K562 (cell line): ENCODE measurements around the gene ALPK1. TPM values are rescaled to one million over a fixed set of nuclear protein-coding genes. Genes with fewer than 3 reads are reported as not detected.

Experiments
- ATAC-seq: fragments of 200-7000 bp; cut with Tn5 transposase; 3 replicates; pipeline ENCODE4 v1.9.1; 2020; ENCODE audit warnings: moderate library complexity
- BruUV-seq: library from RNA; stranded (reverse); fragments of 400-500 nt; replicated peaks from 2 replicates; lab custom pipeline; 2021; lab: Mats Ljungman, UMichigan
- CTCF ChIA-PET: fragments of 300-600 bp; formaldehyde crosslinking; extraction: SDS; loops from one replicate; lab custom pipeline; 2021; ENCODE audit warnings: low intra/inter-chr PET ratio; lab: Yijun Ruan, JAX
- POLR2A ChIA-PET: fragments of 300-600, 350-650 bp; sonication (Branson Sonifier 250); formaldehyde crosslinking; extraction: SDS; loops from one replicate; lab custom pipeline; 2021; ENCODE audit warnings: antibody characterized with exemption, inconsistent platforms; lab: Yijun Ruan, JAX
- DNase-seq, 4 experiments: peaks; one replicate each; pipeline versions ENCODE4 v3.0.0 to v3.0.0-alpha.2; 2011 to 2018; ENCODE audit warnings: low spot score in 3 of 4, mixed read lengths in 3 of 4; ENCODE audit errors: extremely low read depth in 1 of 4
- FAIRE-seq: peaks from 2 replicates; lab custom pipeline; 2011; peaks lifted over from hg19 to GRCh38; lab: Jason Lieb, UNC
- H2AFZ ChIP-seq: 2 replicates; pipeline ENCODE4 v1.6.0; 2011; ENCODE audit warnings: low read depth, low read length, control low read depth, inconsistent platforms
- H3K27ac ChIP-seq: fragments of 200-600 bp; 3 replicates; pipeline ENCODE4 v1.8.0; 2011; ENCODE audit warnings: low read depth, mild to moderate bottlenecking, control low read depth, inconsistent platforms, low read length, moderate library complexity, mixed read lengths; ENCODE audit errors: extremely low read depth
- H3K27me3 ChIP-seq, 2 experiments: fragments of 300-600 bp in 1 of 2; 2 replicates in 1 of 2; 3 replicates in 1 of 2; pipeline versions ENCODE4 v1.6.0 to v1.8.0; 2011; ENCODE audit warnings: inconsistent platforms in 2 of 2, low read length in 2 of 2, mild to moderate bottlenecking in 1 of 2, mixed read lengths in 1 of 2, moderate library complexity in 1 of 2; ENCODE audit not compliant: control insufficient read depth in 2 of 2, insufficient read depth in 2 of 2
- H3K36me3 ChIP-seq: fragments of 300-600 bp; 3 replicates; pipeline ENCODE4 v1.8.0; 2011; ENCODE audit warnings: mild to moderate bottlenecking, low read length, inconsistent platforms; ENCODE audit not compliant: control insufficient read depth, insufficient read depth
- H3K4me1 ChIP-seq, 2 experiments: fragments of 200-600 bp in 1 of 2; replicated peaks in 1 of 2; 2 replicates in 1 of 2; 3 replicates in 1 of 2; pipeline versions ENCODE4 v1.5.1 to v1.8.0; 2011; ENCODE audit warnings: inconsistent platforms in 2 of 2, low read length in 2 of 2, mild to moderate bottlenecking in 1 of 2, mixed read lengths in 1 of 2, moderate library complexity in 1 of 2; ENCODE audit not compliant: control insufficient read depth in 2 of 2, insufficient read depth in 2 of 2
- H3K4me2 ChIP-seq: 2 replicates; pipeline ENCODE4 v1.6.1; 2011; ENCODE audit warnings: low read length, control low read depth, inconsistent platforms, mixed read lengths; ENCODE audit not compliant: insufficient read depth
- H3K4me3 ChIP-seq: fragments of 200-600 bp; sonication (generic), shearing (Covaris generic); 2 replicates; pipeline ENCODE4 v1.5.1; 2016; ENCODE audit warnings: control low read depth, inconsistent platforms
- H3K79me2 ChIP-seq: fragments of 200-600 bp; 3 replicates; pipeline ENCODE4 v1.8.0; 2011; ENCODE audit warnings: low read length, inconsistent platforms; ENCODE audit not compliant: control insufficient read depth, insufficient read depth
- H3K9ac ChIP-seq, 2 experiments: 2 replicates each; pipeline versions ENCODE4 v1.6.0 to v1.6.1; 2011; ENCODE audit warnings: low read depth in 2 of 2, low read length in 2 of 2, control low read depth in 1 of 2, inconsistent platforms in 1 of 2, mild to moderate bottlenecking in 1 of 2, mixed read lengths in 1 of 2; ENCODE audit not compliant: insufficient read depth in 1 of 2
- H3K9me1 ChIP-seq: one replicate; pipeline ENCODE4 v1.6.0; 2011; ENCODE audit warnings: inconsistent platforms, mild to moderate bottlenecking, low read length, moderate library complexity; ENCODE audit not compliant: control insufficient read depth, insufficient read depth
- H3K9me3 ChIP-seq: replicated peaks from 2 replicates; pipeline ENCODE4 v1.5.1; 2011; ENCODE audit warnings: low read depth, low read length, inconsistent platforms; ENCODE audit not compliant: control insufficient read depth, insufficient read depth
- H4K20me1 ChIP-seq: replicated peaks from 2 replicates; pipeline ENCODE4 v1.6.1; 2011; ENCODE audit warnings: low read length, inconsistent platforms, mixed read lengths; ENCODE audit not compliant: control insufficient read depth, insufficient read depth
- CBFA2T3 ChIP-seq: fragments of 450-650 bp; IDR thresholded peaks from 2 replicates; pipeline ENCODE4 v1.6.1; 2017
- CHCHD3 ChIP-seq: fragments of 250-450 bp; sonication (Bioruptor Pico); IDR thresholded peaks from 2 replicates; pipeline ENCODE4 v2.1.2; 2022; ENCODE audit warnings: mild to moderate bottlenecking
- CXXC5 ChIP-seq: fragments of 250-450 bp; sonication (Bioruptor Pico); IDR thresholded peaks from 2 replicates; pipeline ENCODE4 v1.8.0; 2022; ENCODE audit warnings: inconsistent platforms, mild to moderate bottlenecking, moderate library complexity
- FOXM1 ChIP-seq, 2 experiments: fragments of 450-650 bp in 1 of 2; sonication (generic) in 1 of 2; formaldehyde crosslinking in 1 of 2; IDR thresholded peaks; 2 replicates each; pipeline versions ENCODE4 v1.6.1 to v1.9.0; 2017 to 2022; ENCODE audit warnings: low read depth in 2 of 2, mild to moderate bottlenecking in 2 of 2, missing genetic modification reagents in 1 of 2, moderate library complexity in 1 of 2
- MAFF ChIP-seq: IDR thresholded peaks from 2 replicates; pipeline ENCODE4 v1.6.1; 2012; ENCODE audit warnings: low read length, improper control_type of control experiment
- NRF1 ChIP-seq, 2 experiments: fragments of 450-650 bp; IDR thresholded peaks in 1 of 2; conservative IDR thresholded peaks in 1 of 2; 2 replicates each; pipeline ENCODE4 v1.6.1; 2014; ENCODE audit warnings: mild to moderate bottlenecking in 2 of 2
- SMARCC2 ChIP-seq: fragments of 450-650 bp; IDR thresholded peaks from 2 replicates; pipeline ENCODE4 v1.6.1; 2017; ENCODE audit warnings: antibody characterized with exemption, moderate library complexity, mild to moderate bottlenecking, low read depth
- SNIP1 ChIP-seq: fragments of 450-650 bp; IDR thresholded peaks from 2 replicates; pipeline ENCODE4 v1.7.1; 2017; ENCODE audit warnings: low read depth, mild to moderate bottlenecking
- TCF3 ChIP-seq: sonication (generic); formaldehyde crosslinking; IDR thresholded peaks from 2 replicates; pipeline ENCODE4 v1.4.0; 2020; ENCODE audit warnings: mild to moderate bottlenecking, missing genetic modification reagents
- TOE1 ChIP-seq, 2 experiments: fragments of 450-650 bp in 1 of 2; sonication (generic) in 1 of 2; formaldehyde crosslinking in 1 of 2; IDR thresholded peaks; 2 replicates each; pipeline versions ENCODE4 v1.7.1 to v1.8.0; 2016 to 2022; ENCODE audit warnings: borderline replicate concordance in 2 of 2, mild to moderate bottlenecking in 2 of 2, antibody characterized with exemption in 1 of 2, inconsistent platforms in 1 of 2, low read depth in 1 of 2, missing genetic modification reagents in 1 of 2, moderate library complexity in 1 of 2
- U2AF2 ChIP-seq: fragments of 200-400 bp; formaldehyde crosslinking; optimal IDR thresholded peaks from 2 replicates; pipeline ENCODE3; 2017; ENCODE audit warnings: low read depth, mild to moderate bottlenecking, low read length
- ZKSCAN8 ChIP-seq: fragments of 200-800 bp; sonication (Bioruptor generic); IDR thresholded peaks from 2 replicates; pipeline ENCODE4 v1.6.1; 2016; ENCODE audit warnings: missing genetic modification characterization, missing compliant biosample characterization
- ZNF41 ChIP-seq: fragments of 250-450 bp; sonication (Bioruptor Pico); conservative IDR thresholded peaks from 2 replicates; pipeline ENCODE4 v1.4.0; 2020; ENCODE audit warnings: mild to moderate bottlenecking
- ZNF436 ChIP-seq: fragments of 250-450, 450-650 bp; sonication (Bioruptor Pico); formaldehyde crosslinking; IDR thresholded peaks from 2 replicates; pipeline ENCODE4 v1.7.0; 2020; ENCODE audit warnings: mild to moderate bottlenecking
- ZNF583 ChIP-seq: fragments of 250-450 bp; sonication (Bioruptor Pico); IDR thresholded peaks from 2 replicates; pipeline ENCODE4 v1.4.0; 2020
- ZNF785 ChIP-seq: fragments of 250-450 bp; sonication (Bioruptor Pico); IDR thresholded peaks from 2 replicates; pipeline ENCODE4 v1.4.0; 2020; ENCODE audit warnings: mild to moderate bottlenecking
- WGBS: fragments of 100-300 bp; shearing (Covaris generic); methylation state at CpG from one replicate; pipeline ENCODE4 v1.1.6; 2016; ENCODE audit warnings: low coverage, mixed read lengths; ENCODE audit not compliant: insufficient coverage; ENCODE audit errors: missing lambda C conversion rate; 5-methylcytosine and 5-hydroxymethylcytosine counted together
- in situ Hi-C: fragments of 300-500 bp; cut with MboI; formaldehyde crosslinking; loops from 4 replicates; pipeline ENCODE4 v1.15.0; 2018; ENCODE audit warnings: inconsistent platforms, mixed read lengths
- intact Hi-C: fragments of 100-400 bp; cut with micrococcal nuclease; formaldehyde crosslinking; loops from 2 replicates; pipeline ENCODE4 v1.14.2; 2022
- polyA plus RNA-seq, 8 experiments: library from polyadenylated mRNA; depleted of rRNA in 4 of 8; stranded (reverse) in 5 of 8; unstranded in 3 of 8; fragments of >200 nt; fragmentation: Nextera tagmentation in 2 of 8; fragmentation: Illumina TruSeq in 1 of 8; extraction: Ambion mirVana in 2 of 8; extraction: Trizol in 1 of 8; gene quantifications; 2 replicates each; pipeline versions ENCODE4 v1.2.1 to v1.2.3, GENCODE V29; 2011 to 2014; ENCODE audit warnings: inconsistent platforms in 1 of 8, missing spikeins in 1 of 8
- total RNA-seq, 7 experiments: library from RNA; depleted of rRNA in 6 of 7; stranded (reverse); fragments of >200 nt in 6 of 7; fragmentation: Illumina TruSeq in 2 of 7; extraction: Trizol in 2 of 7; gene quantifications; 2 replicates each; pipeline versions ENCODE4 v1.2.1 to v1.2.3, GENCODE V29; 2011 to 2021; ENCODE audit warnings: low replicate concordance in 1 of 7
- TF ChIP-seq, protein P1 (sequence below): conservative IDR thresholded peaks from 2 replicates; pipeline ENCODE4 v1.6.1; 2011; ENCODE audit warnings: low read depth, mild to moderate bottlenecking, low read length; ENCODE audit not compliant: control insufficient read depth
- TF ChIP-seq, protein P2 (sequence below): fragments of 450-650 bp; IDR thresholded peaks from 2 replicates; pipeline ENCODE4 v1.7.0; 2016; ENCODE audit warnings: borderline replicate concordance
- TF ChIP-seq, protein P3 (sequence below): fragments of 450-650 bp; IDR thresholded peaks from 2 replicates; pipeline ENCODE4 v1.6.1; 2016; ENCODE audit warnings: mild to moderate bottlenecking

ALPK1 gene
- total and polyA plus RNA-seq, 9 of the 15 experiments (the other 6 are each of a cell fraction or from before 2014, with no cell fraction given), result 2.3 to 6.9 (median 4.6) TPM

DNA sequence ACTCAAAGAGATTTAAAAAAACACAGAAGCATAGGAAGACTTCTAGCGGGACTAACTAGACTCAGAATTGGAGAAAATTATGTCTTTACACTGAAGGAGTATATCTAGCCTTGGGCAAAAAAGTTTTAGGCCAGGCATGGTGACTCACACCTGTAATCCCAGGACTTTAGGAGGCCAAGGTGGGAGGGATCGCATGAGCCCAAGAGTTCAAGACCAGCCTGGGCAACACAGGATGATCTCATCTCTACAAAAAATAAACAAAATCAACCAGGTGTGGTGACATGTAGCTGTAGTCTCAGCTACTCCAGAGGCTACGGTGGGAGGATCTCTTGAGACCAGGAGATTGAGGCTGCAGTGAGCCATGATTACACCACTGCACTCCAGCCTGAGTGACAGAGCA is 119.3 kb downstream of the ALPK1 start:
- Histone ChIP-seq H3K4me1 (peaks cover 0 to 4% of the 10 kb centered on the region in 2 experiments; a peak in 1 of 5 replicates), H3K36me3 (no peaks in the 10 kb centered on the region), H3K27ac (no peak overlapping the region), H3K79me2 (no peaks in the 10 kb centered on the region), H3K4me2 (no peak overlapping the region), H3K9me3 (no peaks in the 10 kb centered on the region), H3K9ac (no peak overlapping the region), H3K4me3 (no peak overlapping the region), H4K20me1 (no peaks in the 10 kb centered on the region), H2AFZ (no peak overlapping the region), H3K27me3 (peaks cover 3 to 12% of the 10 kb centered on the region in 2 experiments; a peak in 1 of 5 replicates), H3K9me1 (no peaks in the 10 kb centered on the region)
- intact Hi-C loops, result loop anchor here (5.0 kb wide), 1 partner anchor 106 kb away; no protein-coding TSS in a partner anchor
- DNase-seq (no peak), FAIRE-seq (no peak), ATAC-seq (no peak)
- 4% methylated on average over 3 of the region's 3 CpGs for WGBS
- BruUV-seq, result no TSS peak
- POLR2A ChIA-PET, result interaction anchor here (1.1 kb wide), 1 partner anchor 8 kb away, joined by 3 read pairs; no protein-coding TSS in a partner anchor
- CTCF ChIA-PET, result no interaction called here
- in situ Hi-C loops, result no loop called here
- TF ChIP-seq CBFA2T3 (no peak), ZNF41 (CRISPR knock-in tag) (no peak), ZNF436 (CRISPR knock-in tag) (no peak), FOXM1 (IDR thresholded peaks at IDR 0.05; ENCODE audit: low read depth) (no peak), FOXM1 (CRISPR knock-in tag; IDR thresholded peaks at IDR 0.05; ENCODE audit: low read depth) (no peak), ZNF785 (CRISPR knock-in tag) (no peak), NRF1 (conservative IDR thresholded peaks at IDR 0.05 in 1 of 2, IDR thresholded peaks at IDR 0.05 in 1 of 2) (no peak), TOE1 (IDR thresholded peaks at IDR 0.05; ENCODE audit: borderline replicate concordance) (no peak), TOE1 (CRISPR knock-in tag; IDR thresholded peaks at IDR 0.05; ENCODE audit: borderline replicate concordance, low read depth) (no peak), SNIP1 (no peak), TCF3 (CRISPR knock-in tag) (no peak), U2AF2 (no peak), SMARCC2 (no peak), MAFF (no peak), CHCHD3 (CRISPR knock-in tag) (no peak), CXXC5 (no peak), ZKSCAN8 (no peak), ZNF583 (CRISPR knock-in tag) (no peak)
- TF ChIP-seq, protein P1, sequence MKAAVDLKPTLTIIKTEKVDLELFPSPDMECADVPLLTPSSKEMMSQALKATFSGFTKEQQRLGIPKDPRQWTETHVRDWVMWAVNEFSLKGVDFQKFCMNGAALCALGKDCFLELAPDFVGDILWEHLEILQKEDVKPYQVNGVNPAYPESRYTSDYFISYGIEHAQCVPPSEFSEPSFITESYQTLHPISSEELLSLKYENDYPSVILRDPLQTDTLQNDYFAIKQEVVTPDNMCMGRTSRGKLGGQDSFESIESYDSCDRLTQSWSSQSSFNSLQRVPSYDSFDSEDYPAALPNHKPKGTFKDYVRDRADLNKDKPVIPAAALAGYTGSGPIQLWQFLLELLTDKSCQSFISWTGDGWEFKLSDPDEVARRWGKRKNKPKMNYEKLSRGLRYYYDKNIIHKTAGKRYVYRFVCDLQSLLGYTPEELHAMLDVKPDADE, result no peak
- TF ChIP-seq, protein P2, sequence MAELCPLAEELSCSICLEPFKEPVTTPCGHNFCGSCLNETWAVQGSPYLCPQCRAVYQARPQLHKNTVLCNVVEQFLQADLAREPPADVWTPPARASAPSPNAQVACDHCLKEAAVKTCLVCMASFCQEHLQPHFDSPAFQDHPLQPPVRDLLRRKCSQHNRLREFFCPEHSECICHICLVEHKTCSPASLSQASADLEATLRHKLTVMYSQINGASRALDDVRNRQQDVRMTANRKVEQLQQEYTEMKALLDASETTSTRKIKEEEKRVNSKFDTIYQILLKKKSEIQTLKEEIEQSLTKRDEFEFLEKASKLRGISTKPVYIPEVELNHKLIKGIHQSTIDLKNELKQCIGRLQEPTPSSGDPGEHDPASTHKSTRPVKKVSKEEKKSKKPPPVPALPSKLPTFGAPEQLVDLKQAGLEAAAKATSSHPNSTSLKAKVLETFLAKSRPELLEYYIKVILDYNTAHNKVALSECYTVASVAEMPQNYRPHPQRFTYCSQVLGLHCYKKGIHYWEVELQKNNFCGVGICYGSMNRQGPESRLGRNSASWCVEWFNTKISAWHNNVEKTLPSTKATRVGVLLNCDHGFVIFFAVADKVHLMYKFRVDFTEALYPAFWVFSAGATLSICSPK, result no peak
- TF ChIP-seq, protein P3, sequence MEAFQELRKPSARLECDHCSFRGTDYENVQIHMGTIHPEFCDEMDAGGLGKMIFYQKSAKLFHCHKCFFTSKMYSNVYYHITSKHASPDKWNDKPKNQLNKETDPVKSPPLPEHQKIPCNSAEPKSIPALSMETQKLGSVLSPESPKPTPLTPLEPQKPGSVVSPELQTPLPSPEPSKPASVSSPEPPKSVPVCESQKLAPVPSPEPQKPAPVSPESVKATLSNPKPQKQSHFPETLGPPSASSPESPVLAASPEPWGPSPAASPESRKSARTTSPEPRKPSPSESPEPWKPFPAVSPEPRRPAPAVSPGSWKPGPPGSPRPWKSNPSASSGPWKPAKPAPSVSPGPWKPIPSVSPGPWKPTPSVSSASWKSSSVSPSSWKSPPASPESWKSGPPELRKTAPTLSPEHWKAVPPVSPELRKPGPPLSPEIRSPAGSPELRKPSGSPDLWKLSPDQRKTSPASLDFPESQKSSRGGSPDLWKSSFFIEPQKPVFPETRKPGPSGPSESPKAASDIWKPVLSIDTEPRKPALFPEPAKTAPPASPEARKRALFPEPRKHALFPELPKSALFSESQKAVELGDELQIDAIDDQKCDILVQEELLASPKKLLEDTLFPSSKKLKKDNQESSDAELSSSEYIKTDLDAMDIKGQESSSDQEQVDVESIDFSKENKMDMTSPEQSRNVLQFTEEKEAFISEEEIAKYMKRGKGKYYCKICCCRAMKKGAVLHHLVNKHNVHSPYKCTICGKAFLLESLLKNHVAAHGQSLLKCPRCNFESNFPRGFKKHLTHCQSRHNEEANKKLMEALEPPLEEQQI, result no peak
